BE2C (cell line): ENCODE measurements around the gene TRDN.
A peak's percentile ranks its signal among the peaks of the same experiment; 100 is the strongest.

Experiments used
- DNase-seq: peaks from one replicate; pipeline ENCODE4 v3.0.0-alpha.2; 2020
- H3K27me3 ChIP-seq: fragments of 250-450 bp; sonication (Bioruptor Pico); 2 replicates; pipeline ENCODE4 v1.5.1; 2020; ENCODE audit warnings: mild to moderate bottlenecking
- H3K36me3 ChIP-seq: fragments of 250-450 bp; sonication (Bioruptor Pico); 2 replicates; pipeline ENCODE4 v1.5.1; 2020; ENCODE audit warnings: mild to moderate bottlenecking
- H3K4me1 ChIP-seq: fragments of 250-450 bp; sonication (Bioruptor Pico); 2 replicates; pipeline ENCODE4 v1.5.1; 2020
- H3K4me3 ChIP-seq: 2 replicates; pipeline ENCODE4 v1.5.1; 2011; ENCODE audit warnings: low read depth, low read length
- H3K9me3 ChIP-seq: fragments of 250-450 bp; sonication (Bioruptor Pico); 2 replicates; pipeline ENCODE4 v1.5.1; 2020
- CTCF ChIP-seq: IDR thresholded peaks from 2 replicates; pipeline ENCODE4 v1.5.1; 2012; ENCODE audit warnings: mild to moderate bottlenecking, low read depth, low read length

Gene TRDN

DNA sequence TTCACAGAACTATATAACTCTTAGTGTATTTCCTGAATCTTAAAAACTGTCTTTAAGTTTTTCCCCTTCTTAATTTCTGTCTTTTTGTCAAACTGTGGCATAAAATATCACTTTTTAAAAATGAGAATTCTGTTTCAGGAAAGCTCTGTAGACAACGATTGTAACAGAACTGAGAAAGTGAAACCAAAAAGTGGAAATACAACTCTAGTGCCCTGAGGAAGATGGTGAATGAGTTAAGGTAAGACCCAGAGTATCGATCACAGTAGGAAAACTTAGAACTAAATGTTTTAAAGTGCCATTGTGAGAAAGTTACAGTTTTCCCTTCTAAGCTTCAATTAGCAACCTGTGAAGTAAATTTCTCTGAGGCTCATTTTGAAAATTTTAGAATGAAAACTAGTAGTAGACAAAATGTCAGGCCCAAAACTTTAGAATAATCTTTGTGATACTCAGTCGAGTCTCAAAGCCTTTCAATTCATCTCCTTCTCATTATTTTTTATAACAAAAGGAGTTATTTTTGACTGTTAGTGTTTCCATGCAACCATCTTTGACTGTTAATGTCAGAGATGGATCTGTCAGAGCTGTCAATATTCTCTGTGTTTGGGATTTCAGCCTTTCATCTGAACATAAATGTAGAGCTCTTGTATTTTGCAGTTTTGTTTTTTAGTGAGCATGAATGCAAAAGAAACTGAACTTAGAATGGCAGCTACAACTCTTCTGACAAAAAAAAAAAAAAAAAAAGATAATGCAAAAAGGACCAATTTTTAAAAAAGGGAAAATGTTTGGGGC lies 19.0 kb upstream of the TRDN start:
- no peak for TF ChIP-seq CTCF
- Histone ChIP-seq H3K36me3 (no peaks in the 10 kb centered on the region), H3K27me3 (no peaks in the 10 kb centered on the region), H3K9me3 (no peaks in the 10 kb centered on the region), H3K4me3 (peak overlapping the region; percentile 23), H3K4me1 (no peaks in the 10 kb centered on the region)
- no peak for DNase-seq

DNA sequence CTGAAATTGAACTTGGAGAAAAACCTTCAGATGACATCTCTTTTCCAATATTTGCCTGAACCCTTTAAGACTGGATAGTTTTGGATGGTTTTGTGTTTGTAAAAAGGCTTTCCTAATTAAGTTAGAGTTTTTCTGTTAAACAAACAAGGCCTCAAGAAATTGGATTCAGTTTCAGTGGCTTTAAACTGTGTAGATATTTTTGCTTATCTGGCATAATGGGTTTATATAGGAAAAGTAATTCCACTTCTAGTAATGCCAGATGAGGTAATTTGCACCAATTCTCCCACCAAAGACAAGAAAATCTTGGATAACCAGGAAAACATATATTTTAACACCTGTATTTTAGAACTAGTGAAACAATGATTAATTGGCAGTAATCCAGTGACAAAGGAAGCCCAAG lies 12.0 kb upstream of the TRDN start:
- Histone ChIP-seq H3K27me3 (no peaks in the 10 kb centered on the region), H3K9me3 (no peaks in the 10 kb centered on the region), H3K36me3 (no peaks in the 10 kb centered on the region), H3K4me3 (no peak overlapping the region), H3K4me1 (no peaks in the 10 kb centered on the region)
- no peak for DNase-seq
- no peak for TF ChIP-seq CTCF

- no peaks in the 10 kb centered on the region for H3K9me3 ChIP-seq
- H3K36me3 ChIP-seq: no peaks in the 10 kb centered on the region
- no peak for DNase-seq
- no peak for TF ChIP-seq CTCF
- H3K4me3 ChIP-seq: no peak overlapping the region
- no peaks in the 10 kb centered on the region for H3K27me3 ChIP-seq
- H3K4me1 ChIP-seq: no peaks in the 10 kb centered on the region
Measured at GRCh38 chr6:123648020-123648580, 11.3 kb upstream of the TRDN start.

DNA sequence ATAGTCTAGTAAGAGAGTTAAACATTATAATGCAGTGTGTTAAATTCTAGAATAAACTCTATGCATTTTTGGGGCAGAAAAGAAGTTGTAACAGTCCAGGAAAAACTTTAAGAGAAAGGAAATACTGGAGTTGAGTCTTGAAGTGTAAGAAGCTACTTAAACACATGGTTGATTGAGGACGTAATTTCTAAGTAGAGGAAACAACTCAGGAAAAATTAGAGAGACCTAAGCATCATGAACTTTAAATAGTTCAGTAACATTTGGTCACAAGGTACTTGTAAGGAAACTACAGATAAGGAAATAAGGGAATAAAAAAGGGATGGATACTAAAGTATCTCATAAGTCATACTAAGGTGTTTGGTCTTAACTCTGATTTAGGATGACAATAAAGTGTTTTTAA lies 4.7 kb upstream of the TRDN start:
- no peak for TF ChIP-seq CTCF
- H3K4me3 ChIP-seq: no peak overlapping the region
- no peaks in the 10 kb centered on the region for H3K36me3 ChIP-seq
- H3K4me1 ChIP-seq: no peaks in the 10 kb centered on the region
- H3K9me3 ChIP-seq: no peaks in the 10 kb centered on the region
- H3K27me3 ChIP-seq: no peaks in the 10 kb centered on the region
- no peak for DNase-seq

DNA sequence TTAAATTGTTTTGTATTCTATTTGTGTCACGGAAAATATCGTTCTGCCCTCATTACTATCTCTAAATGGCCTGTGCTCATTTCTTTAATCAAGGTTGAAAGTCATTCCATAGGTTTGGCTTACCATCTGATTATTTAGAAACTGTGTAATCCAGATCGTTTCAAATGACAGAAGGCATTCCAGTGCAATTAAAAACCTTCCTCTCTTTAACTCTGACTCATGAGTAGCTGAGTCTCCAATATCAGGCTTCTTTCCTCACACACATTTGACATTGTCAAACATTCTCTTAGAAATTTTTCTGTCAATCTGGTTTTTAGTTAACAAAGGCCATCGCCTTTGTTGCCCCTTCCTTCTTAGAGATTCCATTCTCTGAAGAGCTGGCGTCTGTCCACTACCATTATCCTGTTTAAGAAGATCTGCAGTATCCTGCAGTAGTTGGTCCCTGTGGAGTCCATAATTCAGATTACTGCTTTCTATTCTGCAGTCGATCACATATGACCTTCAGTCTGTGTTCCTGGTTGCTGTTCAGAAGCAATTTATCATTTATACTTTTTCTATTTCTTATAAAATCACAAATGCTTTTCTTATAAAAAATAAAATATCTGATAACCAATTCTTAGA lies 3.9 kb upstream of the TRDN start:
- Histone ChIP-seq H3K9me3 (no peaks in the 10 kb centered on the region), H3K4me3 (no peak overlapping the region), H3K4me1 (no peaks in the 10 kb centered on the region), H3K27me3 (no peaks in the 10 kb centered on the region), H3K36me3 (no peaks in the 10 kb centered on the region)
- TF ChIP-seq CTCF: no peak
- DNase-seq: no peak

GRCh38 chr6:123638865-123639264 lies 2.1 kb upstream of the TRDN start:
- no peaks in the 10 kb centered on the region for H3K36me3 ChIP-seq
- H3K4me1 ChIP-seq: no peaks in the 10 kb centered on the region
- no peaks in the 10 kb centered on the region for H3K9me3 ChIP-seq
- DNase-seq: no peak
- H3K4me3 ChIP-seq: no peak overlapping the region
- no peak for TF ChIP-seq CTCF
- H3K27me3 ChIP-seq: no peaks in the 10 kb centered on the region
